Hepatocyte (in vitro differentiated cells): ENCODE measurements around the gene RNF43. TPM values are rescaled to one million over a fixed set of nuclear protein-coding genes. Genes with fewer than 3 reads are reported as not detected.
"Not testable (repeated sequence)": the region's sequence is repeated elsewhere in the genome, so short reads cannot be mapped to it uniquely, and the experiment has no call there.

Experiments
- DNase-seq: peaks from one replicate; pipeline ENCODE4 v3.0.0-alpha.2; 2016; ENCODE audit warnings: low spot score
- H2AFZ ChIP-seq: fragments of 200-600 bp; sonication (generic); 2 replicates; pipeline ENCODE4 v1.6.0; 2016; ENCODE audit warnings: antibody characterized with exemption, mild to moderate bottlenecking
- H3K27ac ChIP-seq: fragments of 200-600 bp; sonication (generic); 2 replicates; pipeline ENCODE4 v1.5.1; 2016; ENCODE audit warnings: mild to moderate bottlenecking
- H3K27me3 ChIP-seq: fragments of 200-600 bp; sonication (generic); 2 replicates; pipeline ENCODE4 v1.6.1; 2016
- H3K36me3 ChIP-seq: fragments of 200-600 bp; sonication (generic); replicated peaks from 2 replicates; pipeline ENCODE4 v1.5.1; 2016; ENCODE audit warnings: low read depth; ENCODE audit not compliant: insufficient read depth
- H3K4me1 ChIP-seq: fragments of 200-600 bp; sonication (generic); 2 replicates; pipeline ENCODE4 v1.5.1; 2016; ENCODE audit warnings: mild to moderate bottlenecking, moderate library complexity; ENCODE audit not compliant: insufficient read depth
- H3K4me2 ChIP-seq: fragments of 200-600 bp; sonication (generic); 2 replicates; pipeline ENCODE4 v1.6.0; 2016
- H3K4me3 ChIP-seq: fragments of 200-600 bp; sonication (generic); 2 replicates; pipeline ENCODE4 v1.5.1; 2016; ENCODE audit warnings: mild to moderate bottlenecking
- H3K79me2 ChIP-seq: fragments of 200-600 bp; sonication (generic); 2 replicates; pipeline ENCODE4 v1.6.0; 2017; ENCODE audit warnings: mild to moderate bottlenecking
- H3K9me2 ChIP-seq: fragments of 200-600 bp; sonication (generic); replicated peaks from 2 replicates; pipeline ENCODE4 v1.6.0; 2017; ENCODE audit warnings: mild to moderate bottlenecking; ENCODE audit not compliant: insufficient read depth
- H3K9me3 ChIP-seq: fragments of 200-600 bp; sonication (generic); 2 replicates; pipeline ENCODE4 v1.5.1; 2016; ENCODE audit warnings: low read depth, mild to moderate bottlenecking
- H4K20me1 ChIP-seq: fragments of 200-600 bp; sonication (generic); 2 replicates; pipeline ENCODE4 v1.6.0; 2016; ENCODE audit warnings: mild to moderate bottlenecking; ENCODE audit not compliant: insufficient read depth, poor library complexity, severe bottlenecking
- CTCF ChIP-seq: fragments of 200-600 bp; sonication (generic); IDR thresholded peaks from 2 replicates; pipeline ENCODE4 v1.5.1; 2016; ENCODE audit warnings: antibody characterized with exemption, mild to moderate bottlenecking; ENCODE audit not compliant: poor library complexity
- EZH2 ChIP-seq: fragments of 200-600 bp; sonication (generic); IDR thresholded peaks from 2 replicates; pipeline ENCODE4 v1.6.1; 2016; ENCODE audit warnings: antibody characterized with exemption, mild to moderate bottlenecking, borderline replicate concordance
- EZH2phosphoT487 ChIP-seq: fragments of 200-600 bp; sonication (generic); IDR thresholded peaks from one replicate; pipeline ENCODE4 v1.6.1; 2018; ENCODE audit warnings: antibody characterized with exemption, mild to moderate bottlenecking, low read depth, moderate library complexity; ENCODE audit not compliant: unreplicated experiment, severe bottlenecking
- WGBS: methylation state at CpG from one replicate; pipeline ENCODE4 v1.1.6; 2016; ENCODE audit warnings: low lambda C conversion rate; ENCODE audit errors: missing lambda C conversion rate; 5-methylcytosine and 5-hydroxymethylcytosine counted together
- polyA plus RNA-seq: library from polyadenylated mRNA; unstranded; fragments of >200 nt; fragmentation: Nextera tagmentation; extraction: Ambion mirVana; gene quantifications from 2 replicates; pipeline ENCODE4 v1.2.1, GENCODE V29; 2016
- total RNA-seq: library from RNA; depleted of rRNA; stranded (reverse); fragments of >200 nt; gene quantifications from 2 replicates; pipeline ENCODE4 v1.2.3, GENCODE V29; 2014

The RNF43 gene
- total and polyA plus RNA-seq, 2 experiments from 2014 or later = 10.1 to 12.4 TPM

GRCh38 chr17:58398574-58399266 is 18.6 kb downstream of the RNF43 start:
- no peaks in the 10 kb centered on the region for H3K36me3 ChIP-seq
- no peak overlapping the region for H3K4me3 ChIP-seq
- H3K27me3 ChIP-seq = no peaks in the 10 kb centered on the region
- H2AFZ ChIP-seq = no peak overlapping the region
- DNase-seq = no peak
- H4K20me1 ChIP-seq = no peaks in the 10 kb centered on the region
- TF ChIP-seq CTCF = no peak
- H3K4me2 ChIP-seq = no peak overlapping the region
- H3K9me2 ChIP-seq = no peaks in the 10 kb centered on the region
- H3K4me1 ChIP-seq = peaks cover 14% of the 10 kb centered on the region
- peaks cover 89% of the 10 kb centered on the region for H3K79me2 ChIP-seq
- WGBS = 19% methylated on average over 3 of the region's 3 CpGs
- H3K9me3 ChIP-seq = no peaks in the 10 kb centered on the region
- H3K27ac ChIP-seq = peak overlapping the region; percentile 0

GRCh38 chr17:58397421-58397820 is 19.9 kb downstream of the RNF43 start:
- not testable (repeated sequence) for H3K36me3 ChIP-seq, H3K4me3 ChIP-seq, H4K20me1 ChIP-seq, H3K4me2 ChIP-seq, H3K27me3 ChIP-seq, H3K9me2 ChIP-seq, H3K27ac ChIP-seq, H2AFZ ChIP-seq, H3K9me3 ChIP-seq, DNase-seq
- peaks cover 18% of the 10 kb centered on the region for H3K4me1 ChIP-seq
- peaks cover 87% of the 10 kb centered on the region for H3K79me2 ChIP-seq
- WGBS = 90% methylated on average over 5 of the region's 5 CpGs

- peaks cover 27% of the 10 kb centered on the region for H3K4me1 ChIP-seq
- TF ChIP-seq EZH2 (no peak), EZH2phosphoT487 (no peak), CTCF (no peak)
- H3K4me2 ChIP-seq = no peak overlapping the region
- H3K79me2 ChIP-seq = peaks cover 80% of the 10 kb centered on the region
- no peaks in the 10 kb centered on the region for H4K20me1 ChIP-seq
- no peak overlapping the region for H3K27ac ChIP-seq
- no peak overlapping the region for H3K4me3 ChIP-seq
- no peaks in the 10 kb centered on the region for H3K36me3 ChIP-seq
- no peaks in the 10 kb centered on the region for H3K27me3 ChIP-seq
- no peaks in the 10 kb centered on the region for H3K9me3 ChIP-seq
- WGBS = 74% methylated on average over 4 of the region's 4 CpGs
- no peak for DNase-seq
- no peaks in the 10 kb centered on the region for H3K9me2 ChIP-seq
- H2AFZ ChIP-seq = no peak overlapping the region
These were observed 21.2 kb downstream of the RNF43 start for GRCh38 chr17:58396173-58396572.

GRCh38 chr17:58394534-58395223 is 22.7 kb downstream of the RNF43 start:
- H3K79me2 ChIP-seq = peaks cover 78% of the 10 kb centered on the region
- no peak for DNase-seq
- peak overlapping the region; percentile 39 for H3K27ac ChIP-seq
- no peaks in the 10 kb centered on the region for H3K27me3 ChIP-seq
- TF ChIP-seq EZH2phosphoT487 (no peak), CTCF (no peak), EZH2 (no peak)
- WGBS = 78% methylated on average over 3 of the region's 3 CpGs
- no peaks in the 10 kb centered on the region for H4K20me1 ChIP-seq
- no peaks in the 10 kb centered on the region for H3K9me2 ChIP-seq
- H3K4me3 ChIP-seq = no peak overlapping the region
- H3K4me1 ChIP-seq = peaks cover 42% of the 10 kb centered on the region
- no peaks in the 10 kb centered on the region for H3K9me3 ChIP-seq
- H3K36me3 ChIP-seq = no peaks in the 10 kb centered on the region
- H2AFZ ChIP-seq = no peak overlapping the region
- no peak overlapping the region for H3K4me2 ChIP-seq
